Measurements from ENCODE around the gene FLNB. TPM values are rescaled to one million over a fixed set of nuclear protein-coding genes. Genes with fewer than 3 reads are reported as not detected.

The FLNB gene
- total and polyA plus RNA-seq, 9 of the 15 experiments (the other 6 are each of a cell fraction or from before 2014, with no cell fraction given) = 9.4 to 48.1 (median 25.6) TPM

DNA sequence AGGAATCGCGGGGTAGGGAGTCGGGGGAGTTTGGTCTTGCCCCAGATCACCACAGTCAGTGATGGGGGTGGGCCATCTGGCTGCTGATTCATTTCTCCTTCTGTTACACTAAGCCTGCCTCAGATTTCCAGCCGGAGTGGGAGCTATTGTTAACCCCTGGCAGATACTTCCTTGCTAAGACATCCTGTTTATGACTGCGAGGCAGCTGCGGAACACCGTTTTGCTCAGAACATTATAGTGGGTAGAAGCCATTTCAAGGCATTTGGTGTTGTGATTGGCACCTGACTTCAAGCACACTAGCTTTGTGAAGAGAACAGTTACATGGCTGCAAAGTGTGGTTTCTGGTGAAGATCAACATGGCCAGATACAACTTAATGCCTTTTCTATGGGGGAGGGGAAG is 73.8 kb downstream of the FLNB start (continued):
- TF ChIP-seq, protein P1, sequence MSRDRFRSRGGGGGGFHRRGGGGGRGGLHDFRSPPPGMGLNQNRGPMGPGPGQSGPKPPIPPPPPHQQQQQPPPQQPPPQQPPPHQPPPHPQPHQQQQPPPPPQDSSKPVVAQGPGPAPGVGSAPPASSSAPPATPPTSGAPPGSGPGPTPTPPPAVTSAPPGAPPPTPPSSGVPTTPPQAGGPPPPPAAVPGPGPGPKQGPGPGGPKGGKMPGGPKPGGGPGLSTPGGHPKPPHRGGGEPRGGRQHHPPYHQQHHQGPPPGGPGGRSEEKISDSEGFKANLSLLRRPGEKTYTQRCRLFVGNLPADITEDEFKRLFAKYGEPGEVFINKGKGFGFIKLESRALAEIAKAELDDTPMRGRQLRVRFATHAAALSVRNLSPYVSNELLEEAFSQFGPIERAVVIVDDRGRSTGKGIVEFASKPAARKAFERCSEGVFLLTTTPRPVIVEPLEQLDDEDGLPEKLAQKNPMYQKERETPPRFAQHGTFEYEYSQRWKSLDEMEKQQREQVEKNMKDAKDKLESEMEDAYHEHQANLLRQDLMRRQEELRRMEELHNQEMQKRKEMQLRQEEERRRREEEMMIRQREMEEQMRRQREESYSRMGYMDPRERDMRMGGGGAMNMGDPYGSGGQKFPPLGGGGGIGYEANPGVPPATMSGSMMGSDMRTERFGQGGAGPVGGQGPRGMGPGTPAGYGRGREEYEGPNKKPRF (IDR thresholded peaks at IDR 0.05; ENCODE audit: low read depth, low read length) = no peak
- TF ChIP-seq BRD9 (IDR thresholded peaks at IDR 0.05; ENCODE audit: low read depth, partially characterized antibody) (no peak), NR2C2 (CRISPR knock-in tag; IDR thresholded peaks at IDR 0.05) (no peak), NR2C2 (tag; IDR thresholded peaks at IDR 0.05) (0 out of 2 replicates have a peak, but pooled peaks have one; percentile 30), HDAC1 (IDR thresholded peaks at IDR 0.05) (0 out of 4 replicates have a peak, but pooled peaks of 1 of the 2 experiments have one; percentile 17), ZZZ3 (IDR thresholded peaks at IDR 0.05) (no peak)
- TF ChIP-seq, protein P2, sequence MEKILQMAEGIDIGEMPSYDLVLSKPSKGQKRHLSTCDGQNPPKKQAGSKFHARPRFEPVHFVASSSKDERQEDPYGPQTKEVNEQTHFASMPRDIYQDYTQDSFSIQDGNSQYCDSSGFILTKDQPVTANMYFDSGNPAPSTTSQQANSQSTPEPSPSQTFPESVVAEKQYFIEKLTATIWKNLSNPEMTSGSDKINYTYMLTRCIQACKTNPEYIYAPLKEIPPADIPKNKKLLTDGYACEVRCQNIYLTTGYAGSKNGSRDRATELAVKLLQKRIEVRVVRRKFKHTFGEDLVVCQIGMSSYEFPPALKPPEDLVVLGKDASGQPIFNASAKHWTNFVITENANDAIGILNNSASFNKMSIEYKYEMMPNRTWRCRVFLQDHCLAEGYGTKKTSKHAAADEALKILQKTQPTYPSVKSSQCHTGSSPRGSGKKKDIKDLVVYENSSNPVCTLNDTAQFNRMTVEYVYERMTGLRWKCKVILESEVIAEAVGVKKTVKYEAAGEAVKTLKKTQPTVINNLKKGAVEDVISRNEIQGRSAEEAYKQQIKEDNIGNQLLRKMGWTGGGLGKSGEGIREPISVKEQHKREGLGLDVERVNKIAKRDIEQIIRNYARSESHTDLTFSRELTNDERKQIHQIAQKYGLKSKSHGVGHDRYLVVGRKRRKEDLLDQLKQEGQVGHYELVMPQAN (IDR thresholded peaks at IDR 0.05; ENCODE audit: borderline replicate concordance) = no peak
- TF ChIP-seq, protein P3, sequence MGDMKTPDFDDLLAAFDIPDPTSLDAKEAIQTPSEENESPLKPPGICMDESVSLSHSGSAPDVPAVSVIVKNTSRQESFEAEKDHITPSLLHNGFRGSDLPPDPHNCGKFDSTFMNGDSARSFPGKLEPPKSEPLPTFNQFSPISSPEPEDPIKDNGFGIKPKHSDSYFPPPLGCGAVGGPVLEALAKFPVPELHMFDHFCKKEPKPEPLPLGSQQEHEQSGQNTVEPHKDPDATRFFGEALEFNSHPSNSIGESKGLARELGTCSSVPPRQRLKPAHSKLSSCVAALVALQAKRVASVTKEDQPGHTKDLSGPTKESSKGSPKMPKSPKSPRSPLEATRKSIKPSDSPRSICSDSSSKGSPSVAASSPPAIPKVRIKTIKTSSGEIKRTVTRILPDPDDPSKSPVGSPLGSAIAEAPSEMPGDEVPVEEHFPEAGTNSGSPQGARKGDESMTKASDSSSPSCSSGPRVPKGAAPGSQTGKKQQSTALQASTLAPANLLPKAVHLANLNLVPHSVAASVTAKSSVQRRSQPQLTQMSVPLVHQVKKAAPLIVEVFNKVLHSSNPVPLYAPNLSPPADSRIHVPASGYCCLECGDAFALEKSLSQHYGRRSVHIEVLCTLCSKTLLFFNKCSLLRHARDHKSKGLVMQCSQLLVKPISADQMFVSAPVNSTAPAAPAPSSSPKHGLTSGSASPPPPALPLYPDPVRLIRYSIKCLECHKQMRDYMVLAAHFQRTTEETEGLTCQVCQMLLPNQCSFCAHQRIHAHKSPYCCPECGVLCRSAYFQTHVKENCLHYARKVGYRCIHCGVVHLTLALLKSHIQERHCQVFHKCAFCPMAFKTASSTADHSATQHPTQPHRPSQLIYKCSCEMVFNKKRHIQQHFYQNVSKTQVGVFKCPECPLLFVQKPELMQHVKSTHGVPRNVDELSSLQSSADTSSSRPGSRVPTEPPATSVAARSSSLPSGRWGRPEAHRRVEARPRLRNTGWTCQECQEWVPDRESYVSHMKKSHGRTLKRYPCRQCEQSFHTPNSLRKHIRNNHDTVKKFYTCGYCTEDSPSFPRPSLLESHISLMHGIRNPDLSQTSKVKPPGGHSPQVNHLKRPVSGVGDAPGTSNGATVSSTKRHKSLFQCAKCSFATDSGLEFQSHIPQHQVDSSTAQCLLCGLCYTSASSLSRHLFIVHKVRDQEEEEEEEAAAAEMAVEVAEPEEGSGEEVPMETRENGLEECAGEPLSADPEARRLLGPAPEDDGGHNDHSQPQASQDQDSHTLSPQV (IDR thresholded peaks at IDR 0.05) = peak; percentile 71
- TF ChIP-seq, protein P4, sequence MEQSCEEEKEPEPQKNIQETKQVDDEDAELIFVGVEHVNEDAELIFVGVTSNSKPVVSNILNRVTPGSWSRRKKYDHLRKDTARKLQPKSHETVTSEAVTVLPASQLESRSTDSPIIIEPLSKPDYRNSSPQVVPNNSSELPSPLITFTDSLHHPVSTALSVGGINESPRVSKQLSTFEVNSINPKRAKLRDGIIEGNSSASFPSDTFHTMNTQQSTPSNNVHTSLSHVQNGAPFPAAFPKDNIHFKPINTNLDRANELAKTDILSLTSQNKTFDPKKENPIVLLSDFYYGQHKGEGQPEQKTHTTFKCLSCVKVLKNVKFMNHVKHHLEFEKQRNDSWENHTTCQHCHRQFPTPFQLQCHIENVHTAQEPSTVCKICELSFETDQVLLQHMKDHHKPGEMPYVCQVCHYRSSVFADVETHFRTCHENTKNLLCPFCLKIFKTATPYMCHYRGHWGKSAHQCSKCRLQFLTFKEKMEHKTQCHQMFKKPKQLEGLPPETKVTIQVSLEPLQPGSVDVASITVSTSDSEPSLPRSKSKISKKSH (CRISPR knock-in tag; IDR thresholded peaks at IDR 0.05) = no peak
- TF ChIP-seq, protein P5, sequence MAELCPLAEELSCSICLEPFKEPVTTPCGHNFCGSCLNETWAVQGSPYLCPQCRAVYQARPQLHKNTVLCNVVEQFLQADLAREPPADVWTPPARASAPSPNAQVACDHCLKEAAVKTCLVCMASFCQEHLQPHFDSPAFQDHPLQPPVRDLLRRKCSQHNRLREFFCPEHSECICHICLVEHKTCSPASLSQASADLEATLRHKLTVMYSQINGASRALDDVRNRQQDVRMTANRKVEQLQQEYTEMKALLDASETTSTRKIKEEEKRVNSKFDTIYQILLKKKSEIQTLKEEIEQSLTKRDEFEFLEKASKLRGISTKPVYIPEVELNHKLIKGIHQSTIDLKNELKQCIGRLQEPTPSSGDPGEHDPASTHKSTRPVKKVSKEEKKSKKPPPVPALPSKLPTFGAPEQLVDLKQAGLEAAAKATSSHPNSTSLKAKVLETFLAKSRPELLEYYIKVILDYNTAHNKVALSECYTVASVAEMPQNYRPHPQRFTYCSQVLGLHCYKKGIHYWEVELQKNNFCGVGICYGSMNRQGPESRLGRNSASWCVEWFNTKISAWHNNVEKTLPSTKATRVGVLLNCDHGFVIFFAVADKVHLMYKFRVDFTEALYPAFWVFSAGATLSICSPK (IDR thresholded peaks at IDR 0.05; ENCODE audit: borderline replicate concordance) = no peak
- TF ChIP-seq, protein P6, sequence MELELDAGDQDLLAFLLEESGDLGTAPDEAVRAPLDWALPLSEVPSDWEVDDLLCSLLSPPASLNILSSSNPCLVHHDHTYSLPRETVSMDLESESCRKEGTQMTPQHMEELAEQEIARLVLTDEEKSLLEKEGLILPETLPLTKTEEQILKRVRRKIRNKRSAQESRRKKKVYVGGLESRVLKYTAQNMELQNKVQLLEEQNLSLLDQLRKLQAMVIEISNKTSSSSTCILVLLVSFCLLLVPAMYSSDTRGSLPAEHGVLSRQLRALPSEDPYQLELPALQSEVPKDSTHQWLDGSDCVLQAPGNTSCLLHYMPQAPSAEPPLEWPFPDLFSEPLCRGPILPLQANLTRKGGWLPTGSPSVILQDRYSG (tag; conservative IDR thresholded peaks at IDR 0.05; ENCODE audit: low read depth) = 0 out of 2 replicates have a peak, but pooled peaks have one; percentile 57
- TF ChIP-seq, protein P7, sequence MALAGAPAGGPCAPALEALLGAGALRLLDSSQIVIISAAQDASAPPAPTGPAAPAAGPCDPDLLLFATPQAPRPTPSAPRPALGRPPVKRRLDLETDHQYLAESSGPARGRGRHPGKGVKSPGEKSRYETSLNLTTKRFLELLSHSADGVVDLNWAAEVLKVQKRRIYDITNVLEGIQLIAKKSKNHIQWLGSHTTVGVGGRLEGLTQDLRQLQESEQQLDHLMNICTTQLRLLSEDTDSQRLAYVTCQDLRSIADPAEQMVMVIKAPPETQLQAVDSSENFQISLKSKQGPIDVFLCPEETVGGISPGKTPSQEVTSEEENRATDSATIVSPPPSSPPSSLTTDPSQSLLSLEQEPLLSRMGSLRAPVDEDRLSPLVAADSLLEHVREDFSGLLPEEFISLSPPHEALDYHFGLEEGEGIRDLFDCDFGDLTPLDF (CRISPR knock-in tag; IDR thresholded peaks at IDR 0.05) = no peak

All from K562 (cell line).